Neural cell (in vitro differentiated cells): ENCODE data around the gene MAGEB16. TPM values are rescaled to one million over a fixed set of nuclear protein-coding genes. Genes with fewer than 3 reads are reported as not detected.

Experiments used
- H2AFZ ChIP-seq: fragments of 200-600, 300-800 bp; sonication (generic), shearing (Covaris generic); 2 replicates; pipeline ENCODE4 v1.6.0; 2014; ENCODE audit warnings: low read depth, mild to moderate bottlenecking, antibody characterized with exemption, low read length, moderate library complexity
- H3F3A ChIP-seq: fragments of 200-600 bp; shearing (Covaris generic); 2 replicates; pipeline ENCODE4 v1.6.1; 2016; ENCODE audit warnings: mild to moderate bottlenecking, moderate library complexity, mixed read lengths, antibody characterized with exemption, low read length; ENCODE audit not compliant: insufficient read depth, poor library complexity, severe bottlenecking
- H3K27ac ChIP-seq: fragments of 200-600, 300-800 bp; sonication (generic), shearing (Covaris generic); 2 replicates; pipeline ENCODE4 v1.5.1; 2014; ENCODE audit warnings: mild to moderate bottlenecking, low read length, moderate library complexity
- H3K27me3 ChIP-seq: fragments of 300-800, 200-600 bp; sonication (generic), shearing (Covaris generic); 2 replicates; pipeline ENCODE4 v1.6.0; 2014; ENCODE audit warnings: mild to moderate bottlenecking, low read depth, low read length, moderate library complexity; ENCODE audit not compliant: insufficient read depth
- H3K36me3 ChIP-seq: fragments of 300-800, 200-600 bp; sonication (generic), shearing (Covaris generic); 2 replicates; pipeline ENCODE4 v1.5.1; 2014; ENCODE audit warnings: mild to moderate bottlenecking, antibody characterized with exemption, low read length, moderate library complexity; ENCODE audit not compliant: insufficient read depth
- H3K4me2 ChIP-seq: fragments of 300-800, 200-600 bp; sonication (generic), shearing (Covaris generic); 2 replicates; pipeline ENCODE4 v1.6.0; 2014; ENCODE audit warnings: mild to moderate bottlenecking, low read length
- H3K4me3 ChIP-seq: fragments of 300-800, 200-600 bp; sonication (generic), shearing (Covaris generic); 2 replicates; pipeline ENCODE4 v1.5.1; 2014; ENCODE audit warnings: mild to moderate bottlenecking, low read length, moderate library complexity
- H3K79me2 ChIP-seq: fragments of 200-600 bp; shearing (Covaris generic); replicated peaks from 2 replicates; pipeline ENCODE4 v1.6.0; 2014; ENCODE audit warnings: mild to moderate bottlenecking, low read length, moderate library complexity; ENCODE audit not compliant: insufficient read depth
- H3K9ac ChIP-seq: fragments of 300-800, 200-600 bp; sonication (generic), shearing (Covaris generic); 2 replicates; pipeline ENCODE4 v1.6.1; 2016; ENCODE audit warnings: mild to moderate bottlenecking, low read length, mixed read lengths
- H3K9me2 ChIP-seq: fragments of 200-600 bp; shearing (Covaris generic); 2 replicates; pipeline ENCODE4 v1.6.1; 2016; ENCODE audit warnings: mild to moderate bottlenecking, low read length, mixed read lengths; ENCODE audit not compliant: insufficient read depth
- H3K9me3 ChIP-seq: fragments of 200-600, 300-800 bp; sonication (generic), shearing (Covaris generic); 2 replicates; pipeline ENCODE4 v1.6.1; 2016; ENCODE audit warnings: mild to moderate bottlenecking, mixed run types, low read length, moderate library complexity, mixed read lengths
- H4K20me1 ChIP-seq: fragments of 200-600 bp; shearing (Covaris generic); 2 replicates; pipeline ENCODE4 v1.6.1; 2016; ENCODE audit warnings: mild to moderate bottlenecking, mixed run types; ENCODE audit not compliant: insufficient read depth
- EP300 ChIP-seq: fragments of 450-650 bp; conservative IDR thresholded peaks from 2 replicates; pipeline ENCODE4 v1.6.1; 2014; ENCODE audit warnings: antibody characterized with exemption, mild to moderate bottlenecking, moderate library complexity; ENCODE audit not compliant: poor library complexity, severe bottlenecking
- EZH2 ChIP-seq: fragments of 200-600, 300-800 bp; shearing (Covaris generic), sonication (generic); IDR thresholded peaks from 2 replicates; pipeline ENCODE4 v1.6.1; 2014; ENCODE audit warnings: antibody characterized with exemption, low read length, borderline replicate concordance, mild to moderate bottlenecking; ENCODE audit not compliant: insufficient read depth, poor library complexity, severe bottlenecking
- MXI1 ChIP-seq: fragments of 450-650 bp; conservative IDR thresholded peaks from 2 replicates; pipeline ENCODE4 v1.6.1; 2014; ENCODE audit warnings: antibody characterized with exemption, mild to moderate bottlenecking; ENCODE audit not compliant: poor library complexity, severe bottlenecking
- POLR2AphosphoS5 ChIP-seq: IDR thresholded peaks from 2 replicates; pipeline ENCODE4 v1.6.1; 2012
- RAD21 ChIP-seq: fragments of 450-650 bp; conservative IDR thresholded peaks from 2 replicates; pipeline ENCODE4 v1.6.1; 2014; ENCODE audit warnings: antibody characterized with exemption, mild to moderate bottlenecking, moderate library complexity
- SMC3 ChIP-seq: fragments of 450-650 bp; conservative IDR thresholded peaks from 2 replicates; pipeline ENCODE4 v1.6.1; 2014; ENCODE audit warnings: antibody characterized with exemption, mild to moderate bottlenecking, moderate library complexity; ENCODE audit not compliant: poor library complexity
- TAF1 ChIP-seq: IDR thresholded peaks from 2 replicates; pipeline ENCODE4 v1.6.1; 2012; ENCODE audit warnings: low read depth
- polyA minus RNA-seq: library from RNA; depleted of rRNA, polyadenylated mRNA; stranded (reverse); fragments of >200 nt; gene quantifications from 2 replicates; pipeline ENCODE4 v1.2.3, GENCODE V29; 2014
- polyA plus RNA-seq: library from polyadenylated mRNA; depleted of rRNA; stranded (reverse); fragments of >200 nt; gene quantifications from 2 replicates; pipeline ENCODE4 v1.2.3, GENCODE V29; 2014
- TF ChIP-seq, protein P1 (sequence below): fragments of 450-650 bp; IDR thresholded peaks from 2 replicates; pipeline ENCODE4 v1.5.1; 2014; ENCODE audit warnings: antibody characterized with exemption, mild to moderate bottlenecking, moderate library complexity; ENCODE audit not compliant: poor library complexity, severe bottlenecking
- TF ChIP-seq, protein P2 (sequence below): IDR thresholded peaks from 2 replicates; pipeline ENCODE4 v1.6.1; 2012; ENCODE audit warnings: borderline replicate concordance

Gene MAGEB16
- polyA plus RNA-seq (not detected in 2 replicates), polyA minus RNA-seq (not detected in 2 replicates)

DNA sequence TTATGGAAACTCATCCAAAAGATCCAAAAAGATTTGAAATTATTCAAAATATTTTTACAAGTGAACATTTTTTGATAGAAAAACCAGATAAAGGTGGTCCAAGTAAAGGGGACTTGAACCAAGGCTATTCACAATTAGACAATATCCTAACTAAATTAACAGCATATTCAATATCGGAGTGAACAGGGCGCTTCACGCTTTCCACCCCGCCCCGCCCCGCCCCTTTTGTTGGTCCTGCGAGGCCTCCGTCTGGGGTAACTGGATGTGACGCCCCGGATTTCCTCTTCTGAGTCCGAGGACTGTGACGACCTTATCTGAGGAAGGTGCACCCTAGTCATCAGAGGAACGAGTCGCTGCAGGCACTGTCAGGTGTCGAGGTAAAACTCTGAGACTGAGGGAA, at the start of gene MAGEB16:
Gene MAGEB16 (plus strand): TSS at position 301 of the 400 bp plus-strand sequence. CDS start 3,855 bp downstream, outside the sequence.
- no peak within 1 kb of the TSS for H3K4me3 ChIP-seq
- H3K36me3 ChIP-seq, result no peaks in the 10 kb centered on the region
- no peaks in the 10 kb centered on the region for H4K20me1 ChIP-seq
- H3K9me2 ChIP-seq, result no peaks in the 10 kb centered on the region
- no peaks in the 10 kb centered on the region for H3K27me3 ChIP-seq
- TF ChIP-seq RAD21 (no peak), TAF1 (no peak), EP300 (no peak), POLR2AphosphoS5 (no peak), MXI1 (no peak), EZH2 (no peak), SMC3 (no peak)
- TF ChIP-seq, protein P1, sequence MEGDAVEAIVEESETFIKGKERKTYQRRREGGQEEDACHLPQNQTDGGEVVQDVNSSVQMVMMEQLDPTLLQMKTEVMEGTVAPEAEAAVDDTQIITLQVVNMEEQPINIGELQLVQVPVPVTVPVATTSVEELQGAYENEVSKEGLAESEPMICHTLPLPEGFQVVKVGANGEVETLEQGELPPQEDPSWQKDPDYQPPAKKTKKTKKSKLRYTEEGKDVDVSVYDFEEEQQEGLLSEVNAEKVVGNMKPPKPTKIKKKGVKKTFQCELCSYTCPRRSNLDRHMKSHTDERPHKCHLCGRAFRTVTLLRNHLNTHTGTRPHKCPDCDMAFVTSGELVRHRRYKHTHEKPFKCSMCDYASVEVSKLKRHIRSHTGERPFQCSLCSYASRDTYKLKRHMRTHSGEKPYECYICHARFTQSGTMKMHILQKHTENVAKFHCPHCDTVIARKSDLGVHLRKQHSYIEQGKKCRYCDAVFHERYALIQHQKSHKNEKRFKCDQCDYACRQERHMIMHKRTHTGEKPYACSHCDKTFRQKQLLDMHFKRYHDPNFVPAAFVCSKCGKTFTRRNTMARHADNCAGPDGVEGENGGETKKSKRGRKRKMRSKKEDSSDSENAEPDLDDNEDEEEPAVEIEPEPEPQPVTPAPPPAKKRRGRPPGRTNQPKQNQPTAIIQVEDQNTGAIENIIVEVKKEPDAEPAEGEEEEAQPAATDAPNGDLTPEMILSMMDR, result no peak
- TF ChIP-seq, protein P2, sequence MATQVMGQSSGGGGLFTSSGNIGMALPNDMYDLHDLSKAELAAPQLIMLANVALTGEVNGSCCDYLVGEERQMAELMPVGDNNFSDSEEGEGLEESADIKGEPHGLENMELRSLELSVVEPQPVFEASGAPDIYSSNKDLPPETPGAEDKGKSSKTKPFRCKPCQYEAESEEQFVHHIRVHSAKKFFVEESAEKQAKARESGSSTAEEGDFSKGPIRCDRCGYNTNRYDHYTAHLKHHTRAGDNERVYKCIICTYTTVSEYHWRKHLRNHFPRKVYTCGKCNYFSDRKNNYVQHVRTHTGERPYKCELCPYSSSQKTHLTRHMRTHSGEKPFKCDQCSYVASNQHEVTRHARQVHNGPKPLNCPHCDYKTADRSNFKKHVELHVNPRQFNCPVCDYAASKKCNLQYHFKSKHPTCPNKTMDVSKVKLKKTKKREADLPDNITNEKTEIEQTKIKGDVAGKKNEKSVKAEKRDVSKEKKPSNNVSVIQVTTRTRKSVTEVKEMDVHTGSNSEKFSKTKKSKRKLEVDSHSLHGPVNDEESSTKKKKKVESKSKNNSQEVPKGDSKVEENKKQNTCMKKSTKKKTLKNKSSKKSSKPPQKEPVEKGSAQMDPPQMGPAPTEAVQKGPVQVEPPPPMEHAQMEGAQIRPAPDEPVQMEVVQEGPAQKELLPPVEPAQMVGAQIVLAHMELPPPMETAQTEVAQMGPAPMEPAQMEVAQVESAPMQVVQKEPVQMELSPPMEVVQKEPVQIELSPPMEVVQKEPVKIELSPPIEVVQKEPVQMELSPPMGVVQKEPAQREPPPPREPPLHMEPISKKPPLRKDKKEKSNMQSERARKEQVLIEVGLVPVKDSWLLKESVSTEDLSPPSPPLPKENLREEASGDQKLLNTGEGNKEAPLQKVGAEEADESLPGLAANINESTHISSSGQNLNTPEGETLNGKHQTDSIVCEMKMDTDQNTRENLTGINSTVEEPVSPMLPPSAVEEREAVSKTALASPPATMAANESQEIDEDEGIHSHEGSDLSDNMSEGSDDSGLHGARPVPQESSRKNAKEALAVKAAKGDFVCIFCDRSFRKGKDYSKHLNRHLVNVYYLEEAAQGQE, result no peak
- H3K9me3 ChIP-seq, result no peaks in the 10 kb centered on the region
- H3K27ac ChIP-seq, result no peak within 1 kb of the TSS
- no peaks in the 10 kb centered on the region for H3K79me2 ChIP-seq
- H3K4me2 ChIP-seq, result no peak within 1 kb of the TSS
- H3F3A ChIP-seq, result no peaks in the 10 kb centered on the region
- H3K9ac ChIP-seq, result no peak within 1 kb of the TSS
- no peak within 1 kb of the TSS for H2AFZ ChIP-seq

DNA sequence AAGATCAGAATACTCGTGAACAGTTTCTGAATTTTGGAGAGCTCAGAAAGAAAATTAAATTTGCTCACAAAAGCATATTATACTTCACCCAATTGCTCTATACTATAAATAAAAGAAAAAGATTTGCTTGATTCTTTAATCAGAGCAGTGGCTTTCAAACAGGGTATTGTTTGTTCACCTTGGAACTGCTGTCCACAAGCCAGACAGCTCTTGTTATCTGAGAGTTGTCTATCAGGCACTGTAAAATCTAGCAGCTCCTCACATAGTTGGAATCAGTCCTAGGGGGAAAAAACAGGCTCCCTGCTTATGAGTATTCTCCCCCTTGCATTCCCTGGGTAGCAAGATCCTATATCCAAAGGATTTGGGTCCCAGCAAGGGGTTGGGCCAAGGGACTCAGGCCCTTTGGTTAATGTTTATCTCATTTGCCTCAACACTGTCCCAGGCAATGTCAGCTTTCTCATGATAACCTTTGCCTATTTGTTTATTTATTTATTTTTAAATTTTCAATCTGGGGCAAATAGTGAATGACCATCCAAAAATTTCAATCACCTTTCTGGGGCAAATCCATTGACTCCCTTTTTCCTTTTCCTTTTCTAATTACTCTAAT, 24.1 kb upstream of the MAGEB16 start:
- Histone ChIP-seq H3K4me2 (no peak overlapping the region), H4K20me1 (no peaks in the 10 kb centered on the region), H3K79me2 (no peaks in the 10 kb centered on the region), H3K27me3 (no peaks in the 10 kb centered on the region), H3F3A (no peaks in the 10 kb centered on the region), H3K36me3 (no peaks in the 10 kb centered on the region), H3K9me2 (no peaks in the 10 kb centered on the region), H2AFZ (no peak overlapping the region), H3K9me3 (no peaks in the 10 kb centered on the region), H3K27ac (no peak overlapping the region), H3K9ac (no peak overlapping the region), H3K4me3 (no peak overlapping the region)
- TF ChIP-seq MXI1 (no peak), EP300 (no peak), RAD21 (no peak), TAF1 (no peak), SMC3 (no peak), POLR2AphosphoS5 (no peak), EZH2 (no peak)
- TF ChIP-seq, protein P2, result no peak
- TF ChIP-seq, protein P1, result no peak
